HL-60 (cell line): ENCODE results near the gene NUTF2.

Source experiments
- DNase-seq, 2 experiments: peaks; one replicate each; pipeline ENCODE4 v3.0.0-alpha.2; 2010 to 2020; ENCODE audit warnings: low read depth in 1 of 2, low spot score in 1 of 2
- H3K27ac ChIP-seq: fragments of 250-450 bp; sonication (Bioruptor Pico); replicated peaks from 2 replicates; pipeline ENCODE4 v1.5.1; 2020; ENCODE audit warnings: mild to moderate bottlenecking, moderate library complexity
- H3K27me3 ChIP-seq: fragments of 250-450 bp; sonication (Bioruptor Pico); 2 replicates; pipeline ENCODE4 v1.5.1; 2021; ENCODE audit warnings: mild to moderate bottlenecking, moderate library complexity; ENCODE audit not compliant: insufficient read depth, poor library complexity, severe bottlenecking
- H3K4me3 ChIP-seq: replicated peaks from 2 replicates; pipeline ENCODE4 v1.5.1; 2011; ENCODE audit warnings: mild to moderate bottlenecking, control low read depth, low read length; ENCODE audit not compliant: insufficient read depth
- CTCF ChIP-seq: IDR thresholded peaks from one replicate; pipeline ENCODE4 v1.5.1; 2011; ENCODE audit warnings: low read length, control low read depth, inconsistent platforms; ENCODE audit not compliant: insufficient read depth
- GABPA ChIP-seq: IDR thresholded peaks from 2 replicates; pipeline ENCODE4 v1.6.1; 2012; ENCODE audit warnings: low read depth
- POLR2AphosphoS5 ChIP-seq: IDR thresholded peaks from 2 replicates; pipeline ENCODE4 v1.6.1; 2012; ENCODE audit warnings: low read depth
- REST ChIP-seq: IDR thresholded peaks from 2 replicates; pipeline ENCODE4 v1.6.1; 2012; ENCODE audit warnings: low read depth; ENCODE audit not compliant: insufficient replicate concordance
- SPI1 ChIP-seq: IDR thresholded peaks from 2 replicates; pipeline ENCODE4 v1.6.1; 2012; ENCODE audit warnings: low read depth, mild to moderate bottlenecking, borderline replicate concordance

NUTF2 gene

GRCh38 chr16:67843343-67843765 is 3.4 kb upstream of the NUTF2 start:
- TF ChIP-seq CTCF = no peak
- no peak for TF ChIP-seq REST
- no peak for TF ChIP-seq SPI1
- TF ChIP-seq GABPA = no peak
- no peak for TF ChIP-seq POLR2AphosphoS5
- no peak for DNase-seq
- H3K27ac ChIP-seq = peak overlapping the region; percentile 78; the same call in 1 of the 2 replicates
- H3K4me3 ChIP-seq = peak overlapping the region; percentile 79
- no peaks in the 10 kb centered on the region for H3K27me3 ChIP-seq

- Histone ChIP-seq H3K27ac (no peak overlapping the region), H3K27me3 (no peaks in the 10 kb centered on the region), H3K4me3 (no peak overlapping the region)
- no peak for TF ChIP-seq POLR2AphosphoS5
- no peak for TF ChIP-seq GABPA
- no peak for TF ChIP-seq REST
- TF ChIP-seq SPI1 = no peak
- no peak for TF ChIP-seq CTCF
- no peak for DNase-seq
These were observed 2.2 kb upstream of the NUTF2 start for GRCh38 chr16:67844497-67844896.

GRCh38 chr16:67845291-67846062 is 1.3 kb upstream of the NUTF2 start:
- peak overlapping the region; percentile 99 for H3K4me3 ChIP-seq
- DNase-seq = peak in 1 of 2 experiments; percentile 29
- TF ChIP-seq CTCF (no peak), REST (no peak), SPI1 (peak; percentile 49; the same call in 1 of the 2 replicates), GABPA (no peak), POLR2AphosphoS5 (no peak)
- peak overlapping the region; percentile 90 for H3K27ac ChIP-seq
- H3K27me3 ChIP-seq = no peaks in the 10 kb centered on the region
